ENCODE data around the gene HS6ST2. TPM values are rescaled to one million over a fixed set of nuclear protein-coding genes. Genes with fewer than 3 reads are reported as not detected.

The HS6ST2 gene
- total RNA-seq, 1 experiment from 2014 or later: 24.6 TPM

- no peaks in the 10 kb centered on the region for H3K79me2 ChIP-seq (ENCODE audit: insufficient read depth, low read length)
- H4K20me1 ChIP-seq (ENCODE audit: insufficient read depth): no peaks in the 10 kb centered on the region
- no peak overlapping the region for H2AFZ ChIP-seq (ENCODE audit: low read depth, low read length, poor library complexity, severe bottlenecking)
- no peaks in the 10 kb centered on the region for H3K36me3 ChIP-seq (ENCODE audit: control insufficient read depth in 1 of 2, insufficient read depth in 2 of 2, low read length in 2 of 2)
- intact Hi-C loops (cut with micrococcal nuclease): no loop called here
- no peak overlapping the region for H3K4me2 ChIP-seq (ENCODE audit: low read length)
- no peaks in the 10 kb centered on the region for H3K27me3 ChIP-seq (ENCODE audit: insufficient read depth, low read length)
- H3K4me1 ChIP-seq (ENCODE audit: control insufficient read depth in 1 of 2, insufficient read depth in 2 of 2, low read length in 2 of 2): no peaks in the 10 kb centered on the region
- DNase-seq (ENCODE audit: low read depth, low spot score) (no peak), ATAC-seq (no peak)
- no TSS peak for BruUV-seq (replicated peaks)
- no peaks in the 10 kb centered on the region for H3K9me2 ChIP-seq (ENCODE audit: insufficient read depth)
- CTCF ChIA-PET: no interaction called here
- no peak for TF ChIP-seq MAX (IDR thresholded peaks at IDR 0.05)
- TF ChIP-seq CBX3 (IDR thresholded peaks at IDR 0.05; ENCODE audit: low read depth): no peak
- no peak for TF ChIP-seq FOSL1 (IDR thresholded peaks at IDR 0.05; ENCODE audit: low read depth)
- TF ChIP-seq POLR2AphosphoS5 (IDR thresholded peaks at IDR 0.05; ENCODE audit: low read depth, low read length): no peak
- no peak for TF ChIP-seq ELF1 (IDR thresholded peaks at IDR 0.05; ENCODE audit: borderline replicate concordance, low read depth)
- TF ChIP-seq EZH2 (IDR thresholded peaks at IDR 0.05): no peak
- TF ChIP-seq ZFX (IDR thresholded peaks at IDR 0.05): no peak
- TF ChIP-seq, protein P1, sequence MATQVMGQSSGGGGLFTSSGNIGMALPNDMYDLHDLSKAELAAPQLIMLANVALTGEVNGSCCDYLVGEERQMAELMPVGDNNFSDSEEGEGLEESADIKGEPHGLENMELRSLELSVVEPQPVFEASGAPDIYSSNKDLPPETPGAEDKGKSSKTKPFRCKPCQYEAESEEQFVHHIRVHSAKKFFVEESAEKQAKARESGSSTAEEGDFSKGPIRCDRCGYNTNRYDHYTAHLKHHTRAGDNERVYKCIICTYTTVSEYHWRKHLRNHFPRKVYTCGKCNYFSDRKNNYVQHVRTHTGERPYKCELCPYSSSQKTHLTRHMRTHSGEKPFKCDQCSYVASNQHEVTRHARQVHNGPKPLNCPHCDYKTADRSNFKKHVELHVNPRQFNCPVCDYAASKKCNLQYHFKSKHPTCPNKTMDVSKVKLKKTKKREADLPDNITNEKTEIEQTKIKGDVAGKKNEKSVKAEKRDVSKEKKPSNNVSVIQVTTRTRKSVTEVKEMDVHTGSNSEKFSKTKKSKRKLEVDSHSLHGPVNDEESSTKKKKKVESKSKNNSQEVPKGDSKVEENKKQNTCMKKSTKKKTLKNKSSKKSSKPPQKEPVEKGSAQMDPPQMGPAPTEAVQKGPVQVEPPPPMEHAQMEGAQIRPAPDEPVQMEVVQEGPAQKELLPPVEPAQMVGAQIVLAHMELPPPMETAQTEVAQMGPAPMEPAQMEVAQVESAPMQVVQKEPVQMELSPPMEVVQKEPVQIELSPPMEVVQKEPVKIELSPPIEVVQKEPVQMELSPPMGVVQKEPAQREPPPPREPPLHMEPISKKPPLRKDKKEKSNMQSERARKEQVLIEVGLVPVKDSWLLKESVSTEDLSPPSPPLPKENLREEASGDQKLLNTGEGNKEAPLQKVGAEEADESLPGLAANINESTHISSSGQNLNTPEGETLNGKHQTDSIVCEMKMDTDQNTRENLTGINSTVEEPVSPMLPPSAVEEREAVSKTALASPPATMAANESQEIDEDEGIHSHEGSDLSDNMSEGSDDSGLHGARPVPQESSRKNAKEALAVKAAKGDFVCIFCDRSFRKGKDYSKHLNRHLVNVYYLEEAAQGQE (IDR thresholded peaks at IDR 0.05; ENCODE audit: low read depth): no peak
- no peak for TF ChIP-seq CTCF (IDR thresholded peaks at IDR 0.05 in 2 of 3, conservative IDR thresholded peaks at IDR 0.05 in 1 of 3; ENCODE audit: borderline replicate concordance in 1 of 3, insufficient read depth in 1 of 3, low read depth in 2 of 3, low read length in 2 of 3)
- TF ChIP-seq ZNF274 (IDR thresholded peaks at IDR 0.05; ENCODE audit: low read depth, low read length): no peak
- no peak for TF ChIP-seq YY1 (IDR thresholded peaks at IDR 0.05; ENCODE audit: extremely low read depth, insufficient replicate concordance, low read depth, low read length)
- TF ChIP-seq RAD21 (IDR thresholded peaks at IDR 0.05; ENCODE audit: low read depth): no peak
- no peak for TF ChIP-seq POLR2A (IDR thresholded peaks at IDR 0.05; ENCODE audit: borderline replicate concordance, extremely low read depth, insufficient read depth, insufficient read length)
- no peak for TF ChIP-seq EZH2phosphoT487 (IDR thresholded peaks at IDR 0.05; ENCODE audit: borderline replicate concordance)
- RAD21 ChIA-PET (ENCODE audit: low non-redundant PET in 1 of 2, low total read pairs in 2 of 2, uncharacterized antibody in 2 of 2, unreplicated experiment in 2 of 2): no interaction called here
- H3K4me3 ChIP-seq (replicated peaks in 1 of 2; ENCODE audit: low read depth in 1 of 2, low read length in 2 of 2): no peak overlapping the region
- no peaks in the 10 kb centered on the region for H3K9me3 ChIP-seq (ENCODE audit: control insufficient read depth in 1 of 2, insufficient read depth in 1 of 2, low read depth in 1 of 2, low read length in 2 of 2)
- POLR2A ChIA-PET: no interaction called here
- no peak overlapping the region for H3K9ac ChIP-seq (ENCODE audit: low read length)
- H3K27ac ChIP-seq (ENCODE audit: low read depth, low read length): no peak overlapping the region
Observed at GRCh38 chrX:132990835-132991234, 32.4 kb upstream of the HS6ST2 start.

Data from HCT116 (cell line).